Breast epithelium (tissue), 4 donors: Measurements from ENCODE around the gene KLHL29. TPM values are rescaled to one million over a fixed set of nuclear protein-coding genes. Genes with fewer than 3 reads are reported as not detected.
"Not testable (repeated sequence)": the region's sequence is repeated elsewhere in the genome, so short reads cannot be mapped to it uniquely, and the experiment has no call there.

Source experiments
- DNase-seq, 2 donors: peaks; one replicate each; pipeline ENCODE4 v3.0.0-alpha.2; 2019; ENCODE audit warnings: low spot score in 2 of 2
- H3K27ac ChIP-seq, 2 donors: fragments of 200-600 bp; sonication (generic) in 1 of 2; one replicate each; pipeline ENCODE4 v1.5.1; 2016 to 2019; ENCODE audit warnings: mild to moderate bottlenecking in 1 of 2
- H3K27me3 ChIP-seq, 2 donors: fragments of 200-600 bp; sonication (generic) in 1 of 2; one replicate each; pipeline versions ENCODE4 v1.5.1 to v1.6.0; 2017 to 2019; ENCODE audit warnings: control low read depth in 1 of 2, mild to moderate bottlenecking in 1 of 2
- H3K36me3 ChIP-seq: fragments of 200-600 bp; one replicate; pipeline ENCODE4 v1.5.1; 2019
- H3K4me1 ChIP-seq, 2 donors: fragments of 200-600 bp; sonication (generic); one replicate each; pipeline ENCODE4 v1.5.1; 2016 to 2019; ENCODE audit warnings: control low read depth in 1 of 2
- H3K4me3 ChIP-seq, 3 donors: fragments of 200-600 bp; sonication (generic); 1 replicate in 2 of 3; 2 replicates in 1 of 3; pipeline ENCODE4 v1.5.1; 2016 to 2019; ENCODE audit warnings: mild to moderate bottlenecking in 3 of 3, moderate library complexity in 2 of 3
- H3K9me3 ChIP-seq, 2 donors: fragments of 200-600 bp; sonication (generic) in 1 of 2; one replicate each; pipeline ENCODE4 v1.5.1; 2016 to 2019; ENCODE audit warnings: control low read depth in 1 of 2
- CTCF ChIP-seq, 3 donors: fragments of 450-650 bp; IDR thresholded peaks; one replicate each; pipeline ENCODE4 v1.5.1; 2016 to 2017; ENCODE audit warnings: antibody characterized with exemption in 3 of 3, mild to moderate bottlenecking in 3 of 3, moderate library complexity in 3 of 3
- POLR2A ChIP-seq: fragments of 450-650 bp; IDR thresholded peaks from one replicate; pipeline ENCODE4 v1.6.1; 2016; ENCODE audit warnings: antibody characterized with exemption, mild to moderate bottlenecking, moderate library complexity
- POLR2AphosphoS5 ChIP-seq, 3 donors: sonication (generic); formaldehyde crosslinking; IDR thresholded peaks; one replicate each; pipeline ENCODE4 v1.6.1; 2017; ENCODE audit warnings: antibody characterized with exemption in 3 of 3
- intact Hi-C: fragments of 100-400 bp; cut with DNase I; formaldehyde crosslinking; loops from one replicate; pipeline ENCODE4 v1.15.1; 2023; ENCODE audit warnings: low total_unique reads
- total RNA-seq, 3 donors: library from RNA; depleted of rRNA; stranded (reverse); fragments of >200 nt; gene quantifications; one replicate each; pipeline ENCODE4 v1.1.0, GENCODE V29; 2016

KLHL29 gene
- total RNA-seq, 3 donors from 2014 or later = 4.5 to 20.9 (median 14.7) TPM

- peaks cover 4 to 15% of the 10 kb centered on the region in 2 donors for H3K9me3 ChIP-seq
- no peak for DNase-seq
- no peaks in the 10 kb centered on the region for H3K36me3 ChIP-seq
- H3K4me3 ChIP-seq = no peak overlapping the region
- no peaks in the 10 kb centered on the region for H3K27me3 ChIP-seq
- intact Hi-C loops = no loop called here
- H3K27ac ChIP-seq = no peak overlapping the region
- no peak for TF ChIP-seq POLR2A
- H3K4me1 ChIP-seq = no peaks in the 10 kb centered on the region
These were observed 336.5 kb downstream of the KLHL29 start for GRCh38 chr2:23721454-23721826.

- TF ChIP-seq POLR2A = no peak
- no peak for TF ChIP-seq POLR2AphosphoS5 (IDR thresholded peaks at IDR 0.05)
- no peak for TF ChIP-seq CTCF (IDR thresholded peaks at IDR 0.05)
- Histone ChIP-seq H3K4me3 (no peak overlapping the region), H3K27me3 (no peaks in the 10 kb centered on the region), H3K4me1 (no peaks in the 10 kb centered on the region), H3K9me3 (peaks cover 4 to 15% of the 10 kb centered on the region in 2 donors), H3K36me3 (no peaks in the 10 kb centered on the region), H3K27ac (no peak overlapping the region)
- intact Hi-C loops = no loop called here
- DNase-seq = no peak
These were observed 337.3 kb downstream of the KLHL29 start for GRCh38 chr2:23722255-23722654.

DNA sequence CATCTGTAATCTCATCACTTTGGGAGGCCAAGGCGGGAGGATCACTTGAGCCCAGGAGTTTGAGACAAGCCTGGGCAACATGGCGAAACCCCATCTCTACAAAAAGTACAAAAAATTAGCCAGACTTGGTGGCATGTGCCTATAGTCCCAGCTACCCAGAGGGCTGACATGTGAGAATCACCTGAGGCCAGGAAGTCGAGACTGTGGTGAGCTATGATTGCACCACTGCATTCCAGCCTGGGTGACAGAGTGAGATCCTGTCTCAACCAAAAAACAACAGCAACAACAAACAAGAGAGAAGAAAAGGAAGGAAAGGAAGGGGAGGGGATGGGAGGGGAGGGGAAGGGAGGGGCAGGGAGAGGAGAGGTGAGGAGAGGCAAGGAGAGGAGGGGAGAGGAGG is 338.1 kb downstream of the KLHL29 start:
- H3K27me3 ChIP-seq, H3K36me3 ChIP-seq, DNase-seq, intact Hi-C loops, H3K4me1 ChIP-seq, H3K4me3 ChIP-seq, H3K27ac ChIP-seq: not testable (repeated sequence)
- peaks cover 4 to 15% of the 10 kb centered on the region in 2 donors for H3K9me3 ChIP-seq

DNA sequence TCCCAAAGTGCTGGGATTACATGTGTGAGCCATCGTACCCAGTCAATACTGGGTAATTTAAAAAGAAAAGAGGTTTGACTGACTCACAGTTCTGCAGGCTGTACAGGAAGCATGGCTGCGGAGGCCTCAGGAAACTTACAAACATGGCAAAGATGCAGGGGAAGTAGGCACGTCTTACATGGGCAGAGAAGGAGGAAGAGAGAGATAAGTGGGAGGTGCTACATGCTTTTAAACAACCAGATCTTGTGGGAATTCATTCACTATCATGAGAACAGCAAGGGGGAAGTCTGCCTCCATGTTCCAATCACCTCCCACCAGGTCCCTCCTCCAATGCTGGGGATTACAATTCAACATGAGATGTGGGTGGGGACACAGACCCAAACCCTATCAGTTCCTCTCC is 349.4 kb downstream of the KLHL29 start:
- Histone ChIP-seq H3K27ac (no peak overlapping the region), H3K27me3 (no peaks in the 10 kb centered on the region), H3K4me1 (no peaks in the 10 kb centered on the region), H3K9me3 (no peaks in the 10 kb centered on the region), H3K4me3 (no peak overlapping the region), H3K36me3 (no peaks in the 10 kb centered on the region)
- DNase-seq = no peak
- TF ChIP-seq CTCF (IDR thresholded peaks at IDR 0.05) = no peak
- TF ChIP-seq POLR2AphosphoS5 (IDR thresholded peaks at IDR 0.05) = no peak
- TF ChIP-seq POLR2A = no peak
- intact Hi-C loops = no loop called here

- H3K4me3 ChIP-seq, H3K27me3 ChIP-seq, H3K9me3 ChIP-seq, H3K4me1 ChIP-seq, DNase-seq, H3K27ac ChIP-seq, H3K36me3 ChIP-seq, intact Hi-C loops: not testable (repeated sequence)
These were observed 351.8 kb downstream of the KLHL29 start for GRCh38 chr2:23736783-23737182.

- TF ChIP-seq CTCF (IDR thresholded peaks at IDR 0.05) (no peak), POLR2AphosphoS5 (IDR thresholded peaks at IDR 0.05) (no peak), POLR2A (no peak)
- H3K9me3 ChIP-seq = no peaks in the 10 kb centered on the region
- H3K36me3 ChIP-seq = no peaks in the 10 kb centered on the region
- intact Hi-C loops = no loop called here
- H3K4me1 ChIP-seq = no peaks in the 10 kb centered on the region
- H3K27me3 ChIP-seq = no peaks in the 10 kb centered on the region
- no peak overlapping the region for H3K4me3 ChIP-seq
- DNase-seq = no peak
- H3K27ac ChIP-seq = no peak overlapping the region
These were observed 360.2 kb downstream of the KLHL29 start for GRCh38 chr2:23745068-23745725.

- DNase-seq = peak in 1 of 2 donors; percentile 46
- TF ChIP-seq CTCF (IDR thresholded peaks at IDR 0.05) = no peak
- TF ChIP-seq POLR2AphosphoS5 (IDR thresholded peaks at IDR 0.05) = peak in 2 of 3 donors; percentile 43 to 91
- no peak overlapping the region for H3K27ac ChIP-seq
These were observed 360.7 kb downstream of the KLHL29 start for GRCh38 chr2:23745726-23746105.

More at GRCh38 chr2:23745726-23746105, 360.7 kb downstream of the KLHL29 start:
- Histone ChIP-seq H3K36me3 (no peaks in the 10 kb centered on the region), H3K9me3 (no peaks in the 10 kb centered on the region), H3K4me3 (no peak overlapping the region), H3K27me3 (no peaks in the 10 kb centered on the region), H3K4me1 (no peaks in the 10 kb centered on the region)
- intact Hi-C loops = no loop called here
